ENCODE results near the gene PCP2.

DNA sequence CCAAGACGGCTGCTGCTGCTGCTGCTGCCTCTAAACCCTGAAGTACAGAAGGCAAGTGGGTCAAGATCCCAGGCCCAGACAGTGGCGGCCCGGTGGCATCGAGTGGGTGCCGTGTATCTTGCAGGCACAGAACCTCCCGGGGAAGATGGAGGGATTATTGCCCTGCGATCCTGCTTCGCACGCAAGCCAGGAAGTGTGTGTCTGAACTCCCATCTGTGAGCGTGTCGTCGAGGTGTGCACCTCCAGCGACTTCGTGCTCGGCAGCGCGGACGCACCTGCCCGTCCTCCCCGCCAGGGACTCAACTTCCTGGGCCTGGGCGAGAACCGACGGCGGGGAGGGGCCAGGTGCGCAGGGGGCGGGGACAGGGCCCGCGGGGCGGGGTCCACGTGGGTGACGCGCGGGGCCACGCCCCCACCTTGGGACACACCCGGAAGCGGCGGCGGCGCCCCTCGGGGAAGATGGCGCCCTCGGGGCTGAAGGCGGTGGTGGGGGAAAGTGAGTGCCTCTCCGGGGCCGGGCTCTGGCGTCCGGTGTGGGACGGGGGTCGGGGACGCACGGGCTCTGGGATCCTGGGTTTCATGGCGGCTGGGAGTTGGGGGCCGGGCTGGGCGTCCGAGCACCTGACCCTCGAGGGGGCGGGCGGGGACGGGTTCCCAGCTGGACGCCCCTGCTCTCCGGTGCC is 3.3 kb upstream of the PCP2 start, which contains the start of gene STXBP2:
- TF ChIP-seq, protein P1, sequence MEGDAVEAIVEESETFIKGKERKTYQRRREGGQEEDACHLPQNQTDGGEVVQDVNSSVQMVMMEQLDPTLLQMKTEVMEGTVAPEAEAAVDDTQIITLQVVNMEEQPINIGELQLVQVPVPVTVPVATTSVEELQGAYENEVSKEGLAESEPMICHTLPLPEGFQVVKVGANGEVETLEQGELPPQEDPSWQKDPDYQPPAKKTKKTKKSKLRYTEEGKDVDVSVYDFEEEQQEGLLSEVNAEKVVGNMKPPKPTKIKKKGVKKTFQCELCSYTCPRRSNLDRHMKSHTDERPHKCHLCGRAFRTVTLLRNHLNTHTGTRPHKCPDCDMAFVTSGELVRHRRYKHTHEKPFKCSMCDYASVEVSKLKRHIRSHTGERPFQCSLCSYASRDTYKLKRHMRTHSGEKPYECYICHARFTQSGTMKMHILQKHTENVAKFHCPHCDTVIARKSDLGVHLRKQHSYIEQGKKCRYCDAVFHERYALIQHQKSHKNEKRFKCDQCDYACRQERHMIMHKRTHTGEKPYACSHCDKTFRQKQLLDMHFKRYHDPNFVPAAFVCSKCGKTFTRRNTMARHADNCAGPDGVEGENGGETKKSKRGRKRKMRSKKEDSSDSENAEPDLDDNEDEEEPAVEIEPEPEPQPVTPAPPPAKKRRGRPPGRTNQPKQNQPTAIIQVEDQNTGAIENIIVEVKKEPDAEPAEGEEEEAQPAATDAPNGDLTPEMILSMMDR (IDR thresholded peaks at IDR 0.05) = peak in 1 of 3 experiments; percentile 27
- TF ChIP-seq POLR2A (IDR thresholded peaks at IDR 0.05) (peak in 1 of 2 donors; percentile 26), POLR2AphosphoS5 (IDR thresholded peaks at IDR 0.05; ENCODE audit: insufficient read depth in 1 of 2, low read depth in 1 of 2) (peak in 1 of 2 donors; percentile 41)

All from vagina (tissue), 2 donors.